Measurements from ENCODE around the gene SORBS2. TPM values are rescaled to one million over a fixed set of nuclear protein-coding genes. Genes with fewer than 3 reads are reported as not detected.

SORBS2 gene
- total and polyA plus RNA-seq, 2 of the 8 experiments (the other 6 are each of a cell fraction or from before 2014, with no cell fraction given) = 73.0 to 87.1 TPM

GRCh38 chr4:185835336-185835735 is 23.3 kb upstream of the SORBS2 start (continued):
- TF ChIP-seq TAF1 (IDR thresholded peaks at IDR 0.05; ENCODE audit: low read depth, low read length) (no peak), FOSL1 (IDR thresholded peaks at IDR 0.05; ENCODE audit: insufficient read depth, low read depth, low read length) (no peak), TBP (IDR thresholded peaks at IDR 0.05; ENCODE audit: low read depth, low read length) (no peak), MAX (IDR thresholded peaks at IDR 0.05) (no peak), ATF2 (IDR thresholded peaks at IDR 0.05; ENCODE audit: low read length) (no peak), RAD21 (IDR thresholded peaks at IDR 0.05 in 1 of 2, conservative IDR thresholded peaks at IDR 0.05 in 1 of 2; ENCODE audit: low read depth in 2 of 2, low read length in 2 of 2) (no peak), RXRA (IDR thresholded peaks at IDR 0.05; ENCODE audit: insufficient read depth, low read depth, low read length) (no peak), BACH1 (IDR thresholded peaks at IDR 0.05; ENCODE audit: low read length) (no peak)
